ENCODE measurements around the gene SLC9A9. TPM values are rescaled to one million over a fixed set of nuclear protein-coding genes. Genes with fewer than 3 reads are reported as not detected.

Gene SLC9A9
- total and polyA plus RNA-seq, 10 of the 15 experiments (the other 5 are each of a cell fraction or from before 2014, with no cell fraction given), result 3.5 to 14.2 (median 9.3) TPM

DNA sequence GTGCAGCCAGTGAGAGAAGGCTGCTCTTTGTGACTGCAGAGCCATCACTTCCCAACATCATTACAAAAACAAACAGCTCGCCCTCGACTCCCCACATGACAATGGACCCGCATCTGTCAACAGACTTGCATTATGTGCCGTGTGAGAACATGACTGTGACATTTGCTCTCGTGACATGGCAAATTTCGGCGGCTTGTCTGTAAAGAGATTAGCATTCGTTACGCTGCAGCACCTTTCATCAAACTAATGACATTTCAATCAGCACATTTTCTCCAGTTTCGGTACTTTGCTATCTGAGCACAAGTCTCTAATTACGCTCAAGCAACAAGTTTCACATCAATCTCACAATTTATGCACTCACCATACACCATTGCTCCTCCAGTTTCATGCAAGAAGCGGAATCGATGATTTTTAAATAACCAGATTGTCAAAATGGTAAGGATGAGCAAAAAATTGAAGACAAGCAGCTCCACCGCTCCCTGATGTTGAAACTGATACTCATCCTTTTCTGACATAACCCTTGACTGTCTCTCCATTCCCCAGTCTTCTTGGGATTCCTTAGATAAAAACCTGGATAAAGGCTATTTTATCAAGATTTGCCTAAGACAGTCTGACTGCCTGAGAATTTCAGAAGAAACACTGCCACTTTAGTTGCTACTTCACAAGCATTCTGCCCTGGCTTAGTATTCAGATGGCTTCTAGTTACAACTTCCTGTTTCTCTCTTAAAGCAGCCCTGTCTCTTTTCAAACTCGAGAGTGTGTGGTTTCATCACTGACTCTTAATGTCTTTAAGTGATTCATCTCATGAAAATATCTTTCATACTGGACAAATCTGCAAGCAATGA lies at the start of gene SLC9A9 (continued):
- no peak for TF ChIP-seq RELA (IDR thresholded peaks at IDR 0.05; ENCODE audit: borderline replicate concordance, partially characterized antibody)
- TF ChIP-seq MEF2A (IDR thresholded peaks at IDR 0.05; ENCODE audit: insufficient read depth, low read depth, low read length), result no peak
- TF ChIP-seq SREBF2 (IDR thresholded peaks at IDR 0.05; ENCODE audit: low read length), result no peak
- TF ChIP-seq POU2F2 (IDR thresholded peaks at IDR 0.05; ENCODE audit: borderline replicate concordance, low read depth, low read length), result peak; percentile 21; the same call in 1 of the 3 replicates
- TF ChIP-seq BCLAF1 (IDR thresholded peaks at IDR 0.05), result no peak
- TF ChIP-seq CUX1 (IDR thresholded peaks at IDR 0.05; ENCODE audit: insufficient replicate concordance, low read depth, low read length), result no peak
- TF ChIP-seq NR2C1 (IDR thresholded peaks at IDR 0.05), result no peak
- TF ChIP-seq SMC3 (IDR thresholded peaks at IDR 0.05; ENCODE audit: borderline replicate concordance, low read length), result no peak
- TF ChIP-seq PBX3 (IDR thresholded peaks at IDR 0.05; ENCODE audit: insufficient replicate concordance, low read depth, low read length), result peak; percentile 26
- no peak for TF ChIP-seq ZNF592 (IDR thresholded peaks at IDR 0.05)
- no peak for TF ChIP-seq WRNIP1 (IDR thresholded peaks at IDR 0.05; ENCODE audit: borderline replicate concordance, low read depth, low read length)
- no peak for TF ChIP-seq CBX5 (IDR thresholded peaks at IDR 0.05; ENCODE audit: low read depth)
- no peak for TF ChIP-seq HDGF (IDR thresholded peaks at IDR 0.05)
